ENCODE results near the gene SSH3.

GRCh38 chr11:67311556-67312082, 8.3 kb downstream of the SSH3 start:
- TF ChIP-seq CTCF (IDR thresholded peaks at IDR 0.05; ENCODE audit: insufficient read depth, low read length), result no peak
- TF ChIP-seq POLR2AphosphoS5 (IDR thresholded peaks at IDR 0.05; ENCODE audit: low read depth), result no peak
- no peak for TF ChIP-seq GABPA (IDR thresholded peaks at IDR 0.05; ENCODE audit: low read depth)

Data from HL-60 (cell line).